K562 (cell line): ENCODE results near the gene HBM. TPM values are rescaled to one million over a fixed set of nuclear protein-coding genes. Genes with fewer than 3 reads are reported as not detected.

Source experiments
- ATAC-seq: fragments of 200-7000 bp; cut with Tn5 transposase; 3 replicates; pipeline ENCODE4 v1.9.1; 2020; ENCODE audit warnings: moderate library complexity
- BruUV-seq: library from RNA; stranded (reverse); fragments of 400-500 nt; replicated peaks from 2 replicates; lab custom pipeline; 2021; lab: Mats Ljungman, UMichigan
- CTCF ChIA-PET: fragments of 300-600 bp; formaldehyde crosslinking; extraction: SDS; loops from one replicate; lab custom pipeline; 2021; ENCODE audit warnings: low intra/inter-chr PET ratio; lab: Yijun Ruan, JAX
- POLR2A ChIA-PET: fragments of 300-600, 350-650 bp; sonication (Branson Sonifier 250); formaldehyde crosslinking; extraction: SDS; loops from one replicate; lab custom pipeline; 2021; ENCODE audit warnings: antibody characterized with exemption, inconsistent platforms; lab: Yijun Ruan, JAX
- DNase-seq, 4 experiments: peaks; one replicate each; pipeline versions ENCODE4 v3.0.0 to v3.0.0-alpha.2; 2011 to 2018; ENCODE audit warnings: low spot score in 3 of 4, mixed read lengths in 3 of 4; ENCODE audit errors: extremely low read depth in 1 of 4
- FAIRE-seq: peaks from 2 replicates; lab custom pipeline; 2011; peaks lifted over from hg19 to GRCh38; lab: Jason Lieb, UNC
- H2AFZ ChIP-seq: 2 replicates; pipeline ENCODE4 v1.6.0; 2011; ENCODE audit warnings: low read depth, low read length, control low read depth, inconsistent platforms
- H3K27ac ChIP-seq: fragments of 200-600 bp; 3 replicates; pipeline ENCODE4 v1.8.0; 2011; ENCODE audit warnings: low read depth, mild to moderate bottlenecking, control low read depth, inconsistent platforms, low read length, moderate library complexity, mixed read lengths; ENCODE audit errors: extremely low read depth
- H3K27me3 ChIP-seq, 2 experiments: fragments of 300-600 bp in 1 of 2; 2 replicates in 1 of 2; 3 replicates in 1 of 2; pipeline versions ENCODE4 v1.6.0 to v1.8.0; 2011; ENCODE audit warnings: inconsistent platforms in 2 of 2, low read length in 2 of 2, mild to moderate bottlenecking in 1 of 2, mixed read lengths in 1 of 2, moderate library complexity in 1 of 2; ENCODE audit not compliant: control insufficient read depth in 2 of 2, insufficient read depth in 2 of 2
- H3K36me3 ChIP-seq: fragments of 300-600 bp; 3 replicates; pipeline ENCODE4 v1.8.0; 2011; ENCODE audit warnings: mild to moderate bottlenecking, low read length, inconsistent platforms; ENCODE audit not compliant: control insufficient read depth, insufficient read depth
- H3K4me1 ChIP-seq, 2 experiments: fragments of 200-600 bp in 1 of 2; replicated peaks in 1 of 2; 2 replicates in 1 of 2; 3 replicates in 1 of 2; pipeline versions ENCODE4 v1.5.1 to v1.8.0; 2011; ENCODE audit warnings: inconsistent platforms in 2 of 2, low read length in 2 of 2, mild to moderate bottlenecking in 1 of 2, mixed read lengths in 1 of 2, moderate library complexity in 1 of 2; ENCODE audit not compliant: control insufficient read depth in 2 of 2, insufficient read depth in 2 of 2
- H3K4me2 ChIP-seq: 2 replicates; pipeline ENCODE4 v1.6.1; 2011; ENCODE audit warnings: low read length, control low read depth, inconsistent platforms, mixed read lengths; ENCODE audit not compliant: insufficient read depth
- H3K4me3 ChIP-seq: fragments of 200-600 bp; sonication (generic), shearing (Covaris generic); 2 replicates; pipeline ENCODE4 v1.5.1; 2016; ENCODE audit warnings: control low read depth, inconsistent platforms
- H3K79me2 ChIP-seq: fragments of 200-600 bp; 3 replicates; pipeline ENCODE4 v1.8.0; 2011; ENCODE audit warnings: low read length, inconsistent platforms; ENCODE audit not compliant: control insufficient read depth, insufficient read depth
- H3K9ac ChIP-seq, 2 experiments: 2 replicates each; pipeline versions ENCODE4 v1.6.0 to v1.6.1; 2011; ENCODE audit warnings: low read depth in 2 of 2, low read length in 2 of 2, control low read depth in 1 of 2, inconsistent platforms in 1 of 2, mild to moderate bottlenecking in 1 of 2, mixed read lengths in 1 of 2; ENCODE audit not compliant: insufficient read depth in 1 of 2
- H3K9me1 ChIP-seq: one replicate; pipeline ENCODE4 v1.6.0; 2011; ENCODE audit warnings: inconsistent platforms, mild to moderate bottlenecking, low read length, moderate library complexity; ENCODE audit not compliant: control insufficient read depth, insufficient read depth
- H3K9me3 ChIP-seq: replicated peaks from 2 replicates; pipeline ENCODE4 v1.5.1; 2011; ENCODE audit warnings: low read depth, low read length, inconsistent platforms; ENCODE audit not compliant: control insufficient read depth, insufficient read depth
- H4K20me1 ChIP-seq: replicated peaks from 2 replicates; pipeline ENCODE4 v1.6.1; 2011; ENCODE audit warnings: low read length, inconsistent platforms, mixed read lengths; ENCODE audit not compliant: control insufficient read depth, insufficient read depth
- ADNP ChIP-seq: fragments of 200-800 bp; sonication (Bioruptor generic); IDR thresholded peaks from 2 replicates; pipeline ENCODE4 v1.6.1; 2016; ENCODE audit warnings: missing genetic modification characterization, missing compliant biosample characterization
- CXXC5 ChIP-seq: fragments of 250-450 bp; sonication (Bioruptor Pico); IDR thresholded peaks from 2 replicates; pipeline ENCODE4 v1.8.0; 2022; ENCODE audit warnings: inconsistent platforms, mild to moderate bottlenecking, moderate library complexity
- ERF ChIP-seq: fragments of 450-650 bp; formaldehyde crosslinking; IDR thresholded peaks from 2 replicates; pipeline ENCODE4 v1.4.0; 2020; ENCODE audit warnings: mild to moderate bottlenecking, mixed read lengths
- FIP1L1 ChIP-seq: fragments of 200-400 bp; formaldehyde crosslinking; IDR thresholded peaks from 2 replicates; pipeline ENCODE4 v1.6.1; 2018; ENCODE audit warnings: mild to moderate bottlenecking, low read depth, low read length; ENCODE audit not compliant: poor library complexity, severe bottlenecking
- GATAD2B ChIP-seq: fragments of 450-650 bp; IDR thresholded peaks from 2 replicates; pipeline ENCODE4 v1.6.1; 2017; ENCODE audit warnings: mild to moderate bottlenecking, borderline replicate concordance
- L3MBTL2 ChIP-seq: fragments of 450-650 bp; IDR thresholded peaks from 2 replicates; pipeline ENCODE4 v1.6.1; 2016; ENCODE audit warnings: mild to moderate bottlenecking, moderate library complexity
- MAZ ChIP-seq, 2 experiments: fragments of 450-650 bp in 1 of 2; sonication (generic) in 1 of 2; formaldehyde crosslinking; IDR thresholded peaks in 1 of 2; conservative IDR thresholded peaks in 1 of 2; 2 replicates each; pipeline versions ENCODE4 v1.4.0 to v1.5.0; 2020; ENCODE audit warnings: mild to moderate bottlenecking in 1 of 2, missing genetic modification reagents in 1 of 2
- MTA1 ChIP-seq: fragments of 450-650 bp; IDR thresholded peaks from 2 replicates; pipeline ENCODE4 v1.6.1; 2017; ENCODE audit warnings: borderline replicate concordance
- TCF3 ChIP-seq: sonication (generic); formaldehyde crosslinking; IDR thresholded peaks from 2 replicates; pipeline ENCODE4 v1.4.0; 2020; ENCODE audit warnings: mild to moderate bottlenecking, missing genetic modification reagents
- TEAD1 ChIP-seq, 2 experiments: fragments of 450-650 bp in 1 of 2; sonication (generic) in 1 of 2; formaldehyde crosslinking; IDR thresholded peaks; 2 replicates each; pipeline versions ENCODE4 v1.4.0 to v1.8.0; 2020 to 2022; ENCODE audit warnings: mild to moderate bottlenecking in 2 of 2, missing genetic modification reagents in 1 of 2
- XRCC5 ChIP-seq: fragments of 200-400 bp; formaldehyde crosslinking; IDR thresholded peaks from 2 replicates; pipeline ENCODE4 v1.6.1; 2017; ENCODE audit warnings: low read depth, mild to moderate bottlenecking, low read length
- ZNF644 ChIP-seq: fragments of 200-800 bp; sonication (Bioruptor generic); IDR thresholded peaks from 2 replicates; pipeline ENCODE4 v1.6.1; 2016; ENCODE audit warnings: low read depth, missing genetic modification characterization, missing compliant biosample characterization
- WGBS: fragments of 100-300 bp; shearing (Covaris generic); methylation state at CpG from one replicate; pipeline ENCODE4 v1.1.6; 2016; ENCODE audit warnings: low coverage, mixed read lengths; ENCODE audit not compliant: insufficient coverage; ENCODE audit errors: missing lambda C conversion rate; 5-methylcytosine and 5-hydroxymethylcytosine counted together
- in situ Hi-C: fragments of 300-500 bp; cut with MboI; formaldehyde crosslinking; loops from 4 replicates; pipeline ENCODE4 v1.15.0; 2018; ENCODE audit warnings: inconsistent platforms, mixed read lengths
- intact Hi-C: fragments of 100-400 bp; cut with micrococcal nuclease; formaldehyde crosslinking; loops from 2 replicates; pipeline ENCODE4 v1.14.2; 2022
- polyA plus RNA-seq, 8 experiments: library from polyadenylated mRNA; depleted of rRNA in 4 of 8; stranded (reverse) in 5 of 8; unstranded in 3 of 8; fragments of >200 nt; fragmentation: Nextera tagmentation in 2 of 8; fragmentation: Illumina TruSeq in 1 of 8; extraction: Ambion mirVana in 2 of 8; extraction: Trizol in 1 of 8; gene quantifications; 2 replicates each; pipeline versions ENCODE4 v1.2.1 to v1.2.3, GENCODE V29; 2011 to 2014; ENCODE audit warnings: inconsistent platforms in 1 of 8, missing spikeins in 1 of 8
- total RNA-seq, 7 experiments: library from RNA; depleted of rRNA in 6 of 7; stranded (reverse); fragments of >200 nt in 6 of 7; fragmentation: Illumina TruSeq in 2 of 7; extraction: Trizol in 2 of 7; gene quantifications; 2 replicates each; pipeline versions ENCODE4 v1.2.1 to v1.2.3, GENCODE V29; 2011 to 2021; ENCODE audit warnings: low replicate concordance in 1 of 7
- TF ChIP-seq, protein P1 (sequence below): fragments of 250-450 bp; sonication (Bioruptor Pico); IDR thresholded peaks from 2 replicates; pipeline ENCODE4 v1.4.0; 2020; ENCODE audit warnings: mild to moderate bottlenecking
- TF ChIP-seq, protein P2 (sequence below): IDR thresholded peaks from 2 replicates; pipeline ENCODE4 v1.6.1; 2014; ENCODE audit warnings: antibody characterized with exemption

HBM gene
- total and polyA plus RNA-seq, 9 of the 15 experiments (the other 6 are each of a cell fraction or from before 2014, with no cell fraction given), result not detected

DNA sequence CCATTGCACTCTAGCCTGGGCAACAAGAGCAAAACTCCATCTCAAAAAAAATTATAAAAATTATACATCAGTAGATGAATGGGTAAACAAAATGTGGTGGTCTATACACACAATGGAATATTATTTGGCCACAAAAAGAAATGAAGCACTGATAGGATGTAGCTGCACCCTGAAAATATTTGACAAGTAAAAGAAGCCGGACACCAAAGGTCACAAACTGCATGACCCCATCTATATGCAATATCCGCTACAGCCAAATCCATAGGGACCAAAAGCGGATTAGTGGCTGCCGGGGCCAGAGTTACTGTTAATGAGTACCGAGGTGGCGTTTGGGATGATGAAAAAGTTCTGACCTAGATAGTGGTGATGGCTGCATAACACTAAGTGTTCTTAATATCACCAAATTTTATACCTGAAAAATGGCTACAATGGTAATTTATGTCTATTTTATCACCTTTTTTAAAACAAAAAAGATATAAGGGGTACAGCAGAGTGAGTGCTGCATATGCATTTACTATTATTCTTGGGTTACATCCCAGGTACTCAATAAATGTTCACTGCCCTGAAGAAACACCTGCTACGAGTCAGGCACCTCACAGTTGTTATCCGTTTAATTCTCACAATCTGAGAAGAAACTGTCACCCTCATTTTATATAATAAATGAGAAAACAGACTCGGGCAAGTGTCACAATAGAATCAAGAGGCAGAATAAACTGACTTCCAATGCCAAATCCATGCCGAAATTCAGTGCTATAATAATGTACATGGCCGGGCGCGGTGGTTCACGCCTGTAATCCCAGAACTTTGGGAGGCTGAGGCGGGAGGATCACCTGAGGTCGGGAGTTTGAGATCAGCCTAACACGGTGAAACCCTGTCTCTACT lies 13.7 kb downstream of the HBM start (continued):
- TF ChIP-seq, protein P1, sequence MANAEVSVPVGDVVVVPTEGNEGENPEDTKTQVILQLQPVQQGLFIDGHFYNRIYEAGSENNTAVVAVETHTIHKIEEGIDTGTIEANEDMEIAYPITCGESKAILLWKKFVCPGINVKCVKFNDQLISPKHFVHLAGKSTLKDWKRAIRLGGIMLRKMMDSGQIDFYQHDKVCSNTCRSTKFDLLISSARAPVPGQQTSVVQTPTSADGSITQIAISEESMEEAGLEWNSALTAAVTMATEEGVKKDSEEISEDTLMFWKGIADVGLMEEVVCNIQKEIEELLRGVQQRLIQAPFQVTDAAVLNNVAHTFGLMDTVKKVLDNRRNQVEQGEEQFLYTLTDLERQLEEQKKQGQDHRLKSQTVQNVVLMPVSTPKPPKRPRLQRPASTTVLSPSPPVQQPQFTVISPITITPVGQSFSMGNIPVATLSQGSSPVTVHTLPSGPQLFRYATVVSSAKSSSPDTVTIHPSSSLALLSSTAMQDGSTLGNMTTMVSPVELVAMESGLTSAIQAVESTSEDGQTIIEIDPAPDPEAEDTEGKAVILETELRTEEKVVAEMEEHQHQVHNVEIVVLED, result no peak
- no peak for TF ChIP-seq ZNF644 (tag)

DNA sequence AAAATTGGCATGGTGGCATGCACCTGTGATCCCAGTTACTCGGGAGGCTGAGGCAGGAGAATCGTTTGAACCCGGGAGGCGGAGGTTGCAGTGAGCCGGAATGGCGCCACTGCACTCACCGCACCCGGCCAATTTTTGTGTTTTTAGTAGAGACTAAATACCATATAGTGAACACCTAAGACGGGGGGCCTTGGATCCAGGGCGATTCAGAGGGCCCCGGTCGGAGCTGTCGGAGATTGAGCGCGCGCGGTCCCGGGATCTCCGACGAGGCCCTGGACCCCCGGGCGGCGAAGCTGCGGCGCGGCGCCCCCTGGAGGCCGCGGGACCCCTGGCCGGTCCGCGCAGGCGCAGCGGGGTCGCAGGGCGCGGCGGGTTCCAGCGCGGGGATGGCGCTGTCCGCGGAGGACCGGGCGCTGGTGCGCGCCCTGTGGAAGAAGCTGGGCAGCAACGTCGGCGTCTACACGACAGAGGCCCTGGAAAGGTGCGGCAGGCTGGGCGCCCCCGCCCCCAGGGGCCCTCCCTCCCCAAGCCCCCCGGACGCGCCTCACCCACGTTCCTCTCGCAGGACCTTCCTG lies 14.4 kb downstream of the HBM start, which contains the start of gene HBQ1:
TSS of gene HBQ1 (plus strand) at position 359 of the 575 bp plus-strand sequence. CDS start at position 387, 28 bp downstream.
- H4K20me1 ChIP-seq, result 0 out of 2 replicates have a peak, but pooled peaks cover 6% of the 10 kb centered on the region
- in situ Hi-C loops, result loop anchor here (5.0 kb wide), 1 partner anchor 73 kb away; no protein-coding TSS in a partner anchor
- no peaks in the 10 kb centered on the region for H3K27me3 ChIP-seq
- peaks cover 29% of the 10 kb centered on the region for H3K36me3 ChIP-seq
- WGBS, result 6% methylated on average over 27 of the region's 59 CpGs
- no peaks in the 10 kb centered on the region for H3K9me3 ChIP-seq
- DNase-seq, result peak; percentile 78 to 90 (median 85)
- CTCF ChIA-PET, result interaction anchor here (0.7 to 4.5 kb wide), 5 partner anchors 23 to 114 kb away, joined by 3 to 42 read pairs (median 27); no protein-coding TSS in a partner anchor
- peak within 1 kb of the TSS; percentile 91 for H3K4me2 ChIP-seq
- ATAC-seq, result peak; percentile 63
- peaks cover 3% of the 10 kb centered on the region for H3K9me1 ChIP-seq
- peaks cover 47% of the 10 kb centered on the region for H3K79me2 ChIP-seq
- FAIRE-seq, result no peak
- peak within 1 kb of the TSS; percentile 72 to 98 for H3K9ac ChIP-seq
- H3K27ac ChIP-seq, result peak within 1 kb of the TSS; percentile 83
- POLR2A ChIA-PET, result interaction anchor here (0.7 to 1.4 kb wide), 7 partner anchors 9 to 145 kb away, joined by 3 to 7 read pairs (median 3); partner anchors contain the start of genes POLR3K and SNRNP25
- peak within 1 kb of the TSS; percentile 84 for H2AFZ ChIP-seq
- BruUV-seq, result no TSS peak
- peaks cover 21 to 55% of the 10 kb centered on the region in 2 experiments; a peak in 4 of 5 replicates for H3K4me1 ChIP-seq
- H3K4me3 ChIP-seq, result peak within 1 kb of the TSS; percentile 61
- intact Hi-C loops, result loop anchor here (2.0 kb wide), 1 partner anchor 73 kb away; no protein-coding TSS in a partner anchor
- TF ChIP-seq FIP1L1, result peak; percentile 8
- 0 out of 2 replicates have a peak, but pooled peaks have one; percentile 20 for TF ChIP-seq ERF (CRISPR knock-in tag)
- TF ChIP-seq, protein P2, sequence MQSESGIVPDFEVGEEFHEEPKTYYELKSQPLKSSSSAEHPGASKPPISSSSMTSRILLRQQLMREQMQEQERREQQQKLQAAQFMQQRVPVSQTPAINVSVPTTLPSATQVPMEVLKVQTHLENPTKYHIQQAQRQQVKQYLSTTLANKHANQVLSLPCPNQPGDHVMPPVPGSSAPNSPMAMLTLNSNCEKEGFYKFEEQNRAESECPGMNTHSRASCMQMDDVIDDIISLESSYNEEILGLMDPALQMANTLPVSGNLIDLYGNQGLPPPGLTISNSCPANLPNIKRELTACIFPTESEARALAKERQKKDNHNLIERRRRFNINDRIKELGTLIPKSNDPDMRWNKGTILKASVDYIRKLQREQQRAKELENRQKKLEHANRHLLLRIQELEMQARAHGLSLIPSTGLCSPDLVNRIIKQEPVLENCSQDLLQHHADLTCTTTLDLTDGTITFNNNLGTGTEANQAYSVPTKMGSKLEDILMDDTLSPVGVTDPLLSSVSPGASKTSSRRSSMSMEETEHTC, result no peak
- TF ChIP-seq ADNP (tag), result peak; percentile 77
- TF ChIP-seq GATAD2B, result peak; percentile 85
- TF ChIP-seq MAZ (CRISPR knock-in tag; conservative IDR thresholded peaks at IDR 0.05 in 1 of 2, IDR thresholded peaks at IDR 0.05 in 1 of 2), result peak; percentile 10 to 38; a peak in 1 of 4 replicates
- peak in 1 of 2 experiments; percentile 34; a peak in 1 of 4 replicates for TF ChIP-seq TEAD1 (CRISPR knock-in tag; IDR thresholded peaks at IDR 0.05)
- peak; percentile 82; the same call in 1 of the 2 replicates for TF ChIP-seq L3MBTL2
- 0 out of 2 replicates have a peak, but pooled peaks have one; percentile 13 for TF ChIP-seq XRCC5
- peak; percentile 78 for TF ChIP-seq CXXC5 (CRISPR knock-in tag)
- TF ChIP-seq TCF3 (CRISPR knock-in tag), result 0 out of 2 replicates have a peak, but pooled peaks have one; percentile 12
- TF ChIP-seq MTA1, result no peak
